ENCODE data around the gene AKT3. TPM values are rescaled to one million over a fixed set of nuclear protein-coding genes. Genes with fewer than 3 reads are reported as not detected.

Gene AKT3
- total and polyA plus RNA-seq, 2 of the 8 experiments (the other 6 are each of a cell fraction or from before 2014, with no cell fraction given), result 6.0 to 36.4 TPM

- TF ChIP-seq EP300 (IDR thresholded peaks at IDR 0.05; ENCODE audit: borderline replicate concordance in 1 of 2, low read depth in 2 of 2, low read length in 2 of 2) (no peak), SP1 (IDR thresholded peaks at IDR 0.05; ENCODE audit: low read depth, low read length) (no peak), EZH2 (IDR thresholded peaks at IDR 0.05; ENCODE audit: low read depth, low read length, severe bottlenecking) (no peak), TBP (IDR thresholded peaks at IDR 0.05; ENCODE audit: low read depth, low read length) (no peak), GTF2F1 (IDR thresholded peaks at IDR 0.05; ENCODE audit: borderline replicate concordance, low read depth, low read length) (no peak), HDAC6 (IDR thresholded peaks at IDR 0.05; ENCODE audit: low read depth, low read length) (no peak), POLR2A (IDR thresholded peaks at IDR 0.05; ENCODE audit: control extremely low read depth in 1 of 2, low read depth in 2 of 2, low read length in 2 of 2) (no peak)
Observed at GRCh38 chr1:243672539-243673074, 177.4 kb downstream of the AKT3 start (continued).

Data from H1 (cell line).